SH-SY5Y (cell line): ENCODE measurements around the gene BEND2.

ENCODE experiments used
- GATA2 ChIP-seq: IDR thresholded peaks from 2 replicates; pipeline ENCODE4 v1.6.1; 2011; ENCODE audit warnings: mild to moderate bottlenecking, low read depth, low read length
- GATA3 ChIP-seq: IDR thresholded peaks from 2 replicates; pipeline ENCODE4 v1.6.1; 2011; ENCODE audit warnings: low read depth, mild to moderate bottlenecking, low read length, moderate library complexity

- TF ChIP-seq GATA3 (no peak), GATA2 (no peak)
Measured at GRCh38 chrX:18146009-18146408, 74.7 kb downstream of the BEND2 start.
